GDM1 (cell line): ENCODE measurements around the gene FBXL7.

Experiments used
- DNase-seq: peaks from one replicate; lab custom pipeline; 2025; lab: John Stamatoyannopoulos, UW

The FBXL7 gene

DNA sequence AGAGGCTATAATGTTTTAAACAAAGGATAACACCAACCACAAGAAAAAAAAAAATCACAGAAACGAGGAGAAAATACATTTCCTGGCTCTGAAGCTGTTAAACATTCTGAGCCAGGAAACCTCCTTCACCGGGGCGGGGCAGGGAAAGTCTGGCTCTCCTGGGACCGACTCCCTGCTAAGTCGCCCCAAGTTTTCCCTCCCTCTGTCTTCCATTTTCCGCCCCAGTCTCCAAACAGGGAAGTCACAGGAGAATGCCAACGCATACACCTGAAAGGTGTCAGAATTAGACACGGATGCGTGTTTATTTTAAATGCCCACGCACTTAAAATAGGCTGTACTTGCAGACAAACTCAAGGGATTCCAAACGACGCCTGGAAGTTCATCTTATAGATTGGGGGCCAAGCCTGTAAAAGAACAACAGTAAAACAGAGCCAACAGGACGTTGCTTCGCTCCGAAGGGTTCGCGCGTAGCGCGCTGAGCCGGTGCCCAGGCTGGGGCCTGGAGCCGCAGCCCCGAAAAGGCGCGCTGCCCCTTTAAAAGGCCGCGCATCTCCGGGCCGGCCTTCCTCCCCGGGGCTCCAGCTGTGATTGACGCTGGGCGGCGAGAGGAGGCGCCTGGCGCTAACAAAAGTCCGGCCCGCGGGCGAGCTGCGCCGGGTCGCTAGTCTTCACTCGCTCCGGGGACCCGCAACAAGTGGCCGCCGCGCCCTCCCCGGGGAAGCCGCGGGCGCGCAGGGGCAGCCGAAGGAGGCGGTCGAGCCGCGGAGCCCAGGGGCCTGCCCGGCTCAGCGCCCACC, at the start of gene FBXL7:
FBXL7 (plus strand) TSS at position 653 of the 797 bp plus-strand sequence.
- no peak for DNase-seq

DNA sequence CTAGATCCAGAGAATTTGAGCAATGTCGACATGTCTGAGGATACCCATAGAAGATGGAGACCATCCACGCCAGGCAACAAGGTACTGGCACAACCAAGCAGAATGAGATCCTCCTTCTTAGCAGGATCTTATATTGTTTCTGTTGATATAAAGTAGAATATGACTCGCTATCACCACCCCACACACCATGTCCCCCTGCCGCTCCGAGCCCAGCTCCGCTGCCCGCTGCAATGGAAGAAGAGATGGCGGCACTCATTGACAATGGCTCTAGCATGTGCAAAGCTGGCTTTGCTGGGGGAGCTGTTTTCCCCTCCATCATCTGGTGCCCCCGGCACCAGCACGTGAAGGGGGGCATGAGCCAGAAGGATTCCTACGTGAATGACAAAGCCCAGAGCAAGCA, 49.5 kb upstream of the FBXL7 start:
- no peak for DNase-seq

DNA sequence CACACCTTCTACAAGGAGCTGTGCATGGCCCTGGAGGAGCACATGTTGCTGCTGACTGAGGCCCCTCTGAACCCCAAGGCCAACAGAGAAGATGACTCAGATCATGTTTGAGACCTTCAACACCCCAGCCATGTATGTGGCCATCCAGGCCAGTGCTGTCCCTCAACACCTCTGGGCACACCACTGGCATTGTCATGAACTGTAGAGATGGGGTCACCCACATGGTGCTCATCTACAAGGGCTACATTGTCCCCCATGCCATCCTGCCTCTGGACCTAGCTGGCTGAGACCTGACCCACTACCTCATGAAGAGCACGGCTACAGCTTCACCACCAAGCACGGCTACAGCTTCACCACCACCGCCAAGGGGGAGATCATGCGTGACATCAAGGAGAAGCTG, 49.0 kb upstream of the FBXL7 start:
- DNase-seq = no peak

DNA sequence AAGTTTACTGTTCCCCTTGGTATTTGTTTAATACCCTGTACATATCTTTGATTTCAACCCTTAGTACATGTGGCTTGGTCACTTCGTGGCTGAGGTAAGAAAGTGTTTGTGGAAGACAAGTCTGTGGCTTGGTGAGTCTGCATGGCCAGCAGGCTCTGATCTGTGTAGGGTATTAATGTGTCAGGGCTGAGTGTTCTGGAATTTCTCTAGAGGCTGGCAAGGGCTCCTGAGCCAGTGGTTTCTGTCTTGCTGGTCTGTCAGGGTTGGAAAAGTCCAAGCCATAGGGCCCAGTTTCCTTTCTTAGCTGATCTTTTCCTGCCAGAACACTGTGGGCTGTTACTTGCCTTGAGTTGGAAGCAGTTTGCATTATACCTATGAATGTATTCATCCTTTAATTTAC, 48.0 kb upstream of the FBXL7 start:
- DNase-seq = no peak

DNA sequence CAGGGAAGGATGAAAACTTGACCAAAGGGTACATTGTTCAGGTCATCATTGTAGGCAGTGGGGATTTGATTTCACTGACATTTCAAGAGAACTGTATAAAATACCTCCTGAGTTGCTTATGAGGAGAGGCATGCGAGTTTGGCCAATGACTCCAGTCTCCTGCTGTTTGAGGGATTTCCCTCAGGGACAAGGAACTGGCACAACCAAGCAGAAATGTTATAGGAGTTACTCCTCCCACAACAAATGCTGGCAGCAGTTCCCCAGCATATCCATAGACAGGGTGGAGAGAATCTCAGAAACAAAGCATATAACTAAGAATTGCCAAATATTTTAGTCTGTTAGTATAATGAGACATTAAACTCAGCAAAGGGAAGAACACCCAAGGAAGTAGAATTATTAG, 47.2 kb upstream of the FBXL7 start:
- DNase-seq = no peak

DNA sequence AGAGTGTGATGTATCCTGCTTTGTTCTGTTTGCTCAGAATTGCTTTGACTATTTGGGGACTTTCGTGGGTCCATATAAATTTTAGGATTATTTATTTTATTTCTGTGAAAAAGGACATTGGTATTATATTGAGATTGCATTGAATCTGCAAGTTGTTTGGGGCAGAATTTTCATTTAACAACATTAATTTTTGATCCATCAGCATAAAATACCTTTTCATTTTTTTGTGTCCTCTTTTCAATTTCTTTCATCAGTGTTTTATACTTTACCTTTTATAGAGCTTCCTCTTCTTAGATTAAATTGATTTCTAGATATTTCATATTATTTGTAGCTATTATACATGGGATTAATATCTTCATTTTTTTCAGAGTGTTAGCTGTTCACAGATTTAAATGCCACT, 40.8 kb upstream of the FBXL7 start:
- DNase-seq = no peak

DNA sequence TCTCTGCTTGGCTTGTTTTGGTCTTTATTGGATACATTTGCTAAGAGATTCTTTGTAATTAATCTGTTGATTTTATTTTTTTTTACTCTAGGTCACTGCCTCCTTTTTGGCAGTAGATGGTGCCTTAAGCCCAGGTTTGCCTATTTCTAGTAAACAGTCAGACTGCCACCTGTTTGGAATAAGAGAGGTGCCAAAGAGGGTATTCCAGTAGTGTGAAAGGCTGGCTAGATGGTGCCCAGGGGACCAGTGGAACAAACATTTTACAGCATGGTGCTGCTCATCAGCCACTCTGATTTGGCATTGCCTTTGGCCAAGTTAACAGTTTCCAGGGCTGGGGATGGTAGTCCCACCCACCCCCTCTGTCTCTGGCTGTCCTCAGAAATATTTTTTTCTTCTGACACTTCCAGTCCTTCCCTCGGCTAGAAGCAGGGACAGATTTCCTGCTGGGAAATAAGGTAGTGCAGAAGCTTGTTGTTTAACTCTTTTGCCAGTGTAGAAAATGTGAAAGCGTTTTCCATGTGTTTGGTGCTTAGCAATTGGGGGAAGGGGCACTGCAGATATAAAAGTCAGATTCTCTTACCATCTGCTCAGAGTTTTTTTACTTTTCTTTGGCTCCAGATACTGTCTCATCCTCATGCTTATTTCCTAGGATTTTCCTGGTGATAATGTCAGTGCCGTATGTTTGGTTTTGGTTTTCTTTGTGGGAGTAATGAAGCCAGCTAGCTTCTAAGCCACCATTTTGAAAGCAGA, 36.6 kb upstream of the FBXL7 start:
- DNase-seq = no peak

DNA sequence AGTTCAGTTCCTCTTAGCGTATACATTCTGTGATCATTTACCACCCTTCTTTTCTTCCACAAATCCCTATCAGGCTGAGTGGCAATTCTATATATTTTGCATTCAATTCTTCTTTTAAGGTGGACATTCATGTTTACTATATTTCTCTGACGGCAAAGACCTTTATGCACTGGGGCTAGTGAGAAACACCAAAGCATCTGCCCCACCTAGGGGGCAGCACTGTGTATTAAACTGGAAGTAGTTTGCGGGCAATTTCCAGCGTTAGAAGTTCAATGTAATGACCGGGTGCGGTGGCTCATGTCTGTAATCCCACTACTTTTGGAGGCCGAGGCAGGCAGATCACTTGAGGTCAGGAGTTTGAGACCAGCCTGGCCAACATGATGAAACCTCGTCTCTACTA, 27.9 kb upstream of the FBXL7 start:
- DNase-seq = no peak

DNA sequence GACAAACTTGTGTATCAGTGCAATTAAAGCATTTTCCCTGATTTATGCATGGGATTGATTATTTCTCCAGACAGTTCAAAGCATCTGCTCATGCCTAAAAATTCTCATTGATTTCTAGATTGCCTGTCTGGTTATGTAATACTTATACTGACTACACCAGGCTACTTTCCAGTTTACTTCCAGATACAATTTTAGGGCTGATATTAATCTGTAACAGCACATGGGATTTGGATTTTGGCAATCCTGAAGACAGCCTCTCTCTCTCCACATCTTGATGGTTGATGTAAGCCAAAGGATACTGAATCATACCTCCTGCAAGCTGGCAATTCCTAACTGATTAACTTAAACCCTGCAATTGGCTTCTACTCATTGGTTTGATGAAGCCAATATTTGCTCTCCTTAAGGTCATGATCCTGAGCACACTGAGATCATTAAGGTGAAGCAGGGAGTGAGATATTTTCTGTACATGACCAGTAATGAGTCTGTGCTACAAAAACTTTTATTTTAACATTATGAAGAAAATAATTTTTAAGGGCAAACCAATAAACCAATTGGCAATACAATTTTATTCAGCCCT, 25.7 kb upstream of the FBXL7 start:
- DNase-seq = no peak

DNA sequence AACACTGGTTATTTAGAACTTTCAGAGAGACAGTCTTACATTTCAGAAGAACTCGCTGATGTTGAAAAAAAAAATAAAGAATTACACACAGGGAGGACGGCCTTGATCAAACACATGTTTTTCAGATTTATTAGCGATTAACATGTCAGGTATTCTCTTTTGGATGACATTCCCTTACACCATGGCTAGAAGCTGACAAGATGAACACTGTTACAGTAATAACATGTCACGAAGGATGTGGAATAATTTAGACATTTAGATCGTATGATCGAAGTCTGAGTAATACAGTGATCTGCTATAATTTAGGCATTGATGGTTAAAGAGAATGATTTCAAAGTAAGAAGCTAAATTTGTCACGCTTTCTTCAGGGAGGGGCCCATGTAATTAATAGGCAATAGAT, 24.6 kb upstream of the FBXL7 start:
- DNase-seq = no peak

DNA sequence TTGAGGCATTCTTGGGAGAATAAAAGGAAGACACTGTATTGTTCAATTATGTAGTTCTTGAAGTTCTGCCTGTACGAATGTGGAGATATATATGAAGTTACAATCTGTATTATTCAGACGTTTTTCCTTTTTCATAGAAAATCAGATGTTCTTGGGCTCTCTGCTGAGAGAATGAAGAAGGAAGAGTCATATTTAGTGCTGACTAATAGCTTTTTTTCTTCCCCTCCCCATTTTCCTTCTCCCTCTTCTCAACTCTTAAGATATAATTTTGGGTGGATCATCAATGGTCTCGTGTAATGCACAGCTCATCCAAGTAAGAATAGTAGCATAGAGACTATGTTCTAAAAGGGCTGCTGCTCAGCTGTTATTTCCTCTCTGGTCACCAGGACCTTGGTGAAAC, 23.0 kb upstream of the FBXL7 start:
- DNase-seq = no peak

DNA sequence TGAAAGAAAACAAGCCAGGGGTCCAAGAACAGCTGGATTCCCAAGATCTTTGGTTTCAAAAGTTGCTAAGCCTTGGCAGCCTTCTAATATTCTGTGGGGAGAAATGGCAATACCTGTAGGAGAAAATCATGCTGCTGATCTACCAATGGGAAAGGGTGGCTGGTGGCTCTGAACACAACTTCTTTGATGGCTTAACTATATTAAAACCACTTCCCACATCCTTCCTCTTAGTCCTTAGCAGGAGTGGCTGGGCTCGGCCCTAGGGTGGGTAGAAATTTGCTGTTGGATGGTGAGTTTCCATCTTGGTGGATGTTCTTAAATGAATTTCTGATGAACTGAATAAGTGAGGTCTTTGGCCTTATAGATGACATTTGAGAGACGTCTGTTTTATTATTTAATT, 19.5 kb upstream of the FBXL7 start:
- DNase-seq = no peak

DNA sequence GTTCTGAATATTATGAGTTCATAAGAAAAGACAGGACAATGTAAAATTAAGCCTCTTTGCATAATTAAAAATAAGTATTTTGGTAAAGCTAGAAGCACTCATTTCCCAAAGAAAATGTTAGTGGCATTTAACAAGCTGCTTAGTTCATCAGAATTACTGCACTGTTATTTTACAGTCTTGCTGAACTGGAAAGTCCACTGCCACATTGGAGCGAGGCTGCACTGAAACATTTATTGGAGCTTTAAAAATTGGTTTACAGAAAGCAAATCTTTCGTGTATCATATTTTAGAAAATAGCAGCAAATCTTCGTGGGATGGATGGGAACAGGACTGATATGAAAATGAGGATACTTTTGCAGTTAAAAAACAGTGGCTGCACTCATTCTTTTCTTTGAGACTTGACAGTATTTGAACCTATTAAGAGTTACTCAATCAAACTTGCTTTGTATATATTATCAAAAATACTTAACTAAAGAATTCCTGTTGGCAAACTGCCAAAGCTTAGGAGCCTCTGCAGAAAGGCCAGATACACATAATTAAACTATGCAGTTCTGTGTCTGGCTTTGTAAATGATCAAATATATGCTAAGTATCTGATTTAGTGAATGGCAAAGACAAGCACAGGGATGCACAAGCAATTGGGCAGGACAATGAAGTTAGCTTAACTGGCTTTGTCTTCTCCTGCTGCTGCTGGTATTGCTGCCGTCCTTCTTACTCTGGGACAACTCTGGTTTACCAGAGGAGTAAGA, 16.5 kb upstream of the FBXL7 start:
- no peak for DNase-seq

DNA sequence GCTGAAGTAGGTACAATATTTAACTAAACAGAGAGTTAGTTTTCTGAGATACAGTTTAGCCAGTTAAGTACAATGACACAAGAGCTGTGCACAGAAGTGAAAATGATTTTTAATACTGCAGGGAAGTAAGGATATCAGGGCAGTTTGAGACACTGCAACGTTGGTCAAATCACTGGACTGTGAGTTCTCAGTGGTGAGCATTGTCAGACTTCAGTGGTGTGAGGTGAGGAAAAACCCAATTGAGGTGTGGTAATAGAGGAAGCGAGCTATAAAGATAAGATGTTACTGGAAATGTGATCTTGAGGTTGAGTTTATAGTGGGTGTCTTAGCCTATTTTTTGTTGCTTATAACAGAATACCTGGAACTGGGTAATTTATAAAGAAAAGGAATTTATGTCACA, 12.8 kb upstream of the FBXL7 start:
- DNase-seq = no peak

DNA sequence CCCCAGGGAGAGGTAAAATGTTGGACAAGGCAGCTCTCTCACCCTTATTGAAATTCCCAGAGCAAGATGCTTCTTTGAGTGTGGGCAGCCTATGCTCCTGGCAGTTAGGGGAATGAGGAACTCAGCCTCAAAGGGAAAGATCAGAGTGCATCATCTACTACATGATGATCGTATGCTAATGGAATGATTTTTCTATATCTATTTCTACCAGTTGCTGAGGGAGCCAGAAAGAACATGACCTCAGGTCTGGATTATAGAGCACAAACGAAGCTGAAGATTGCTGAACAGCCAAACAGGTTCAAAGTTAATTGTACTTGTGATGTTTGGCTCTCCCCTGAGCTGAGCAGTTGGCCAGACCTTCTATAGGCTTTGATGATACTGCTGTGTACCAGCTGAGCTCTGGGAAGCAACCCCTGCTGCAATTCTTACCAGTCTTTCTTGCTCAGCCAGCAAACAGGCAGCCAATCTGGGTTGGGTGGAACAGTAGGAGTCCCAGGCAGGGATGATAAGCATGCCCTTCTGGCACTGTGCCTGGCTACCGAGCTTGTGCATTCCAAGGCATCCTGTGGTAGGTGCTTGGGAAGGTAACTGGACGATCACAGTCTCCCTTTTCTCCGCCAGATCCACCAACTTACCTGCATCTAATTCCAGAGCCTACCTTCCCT, 10.3 kb upstream of the FBXL7 start:
- DNase-seq = no peak

DNA sequence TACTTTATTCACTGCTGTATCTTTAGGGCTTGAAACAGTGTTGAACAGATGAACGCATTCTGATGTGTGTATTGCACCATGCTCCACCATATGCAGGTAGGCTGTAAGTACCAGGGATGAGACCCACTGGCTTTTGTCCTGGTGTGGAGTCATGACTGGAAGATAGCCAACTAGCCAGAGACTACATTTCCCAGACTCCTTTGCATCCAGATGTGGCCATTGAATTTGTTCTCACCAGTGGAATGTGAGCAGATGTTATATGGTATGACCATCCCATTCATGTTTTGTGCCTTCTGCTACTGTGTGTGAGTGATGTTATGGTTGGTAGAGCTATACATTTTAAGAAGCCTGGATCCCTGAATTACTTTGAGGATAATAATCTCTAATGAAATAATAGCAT, 7.4 kb upstream of the FBXL7 start:
- DNase-seq = no peak

DNA sequence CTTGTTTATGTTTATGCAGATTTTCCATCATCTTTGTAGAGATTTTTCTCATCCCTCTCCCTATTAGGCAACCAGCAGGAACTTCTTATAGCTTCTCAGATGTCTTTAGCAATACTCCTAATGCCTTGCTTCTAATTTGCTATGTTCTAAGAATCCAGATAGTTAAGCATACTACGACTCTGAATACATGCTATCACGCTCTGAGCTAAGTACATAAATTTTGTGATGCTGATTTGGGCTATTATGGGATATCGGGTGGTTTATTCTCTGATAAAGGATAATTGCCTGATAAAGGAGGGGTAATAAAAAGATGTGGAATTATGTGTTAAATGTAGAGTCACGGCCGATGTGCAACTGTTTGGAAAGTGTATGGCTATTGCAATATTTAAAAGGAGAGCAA, 6.5 kb upstream of the FBXL7 start:
- no peak for DNase-seq

DNA sequence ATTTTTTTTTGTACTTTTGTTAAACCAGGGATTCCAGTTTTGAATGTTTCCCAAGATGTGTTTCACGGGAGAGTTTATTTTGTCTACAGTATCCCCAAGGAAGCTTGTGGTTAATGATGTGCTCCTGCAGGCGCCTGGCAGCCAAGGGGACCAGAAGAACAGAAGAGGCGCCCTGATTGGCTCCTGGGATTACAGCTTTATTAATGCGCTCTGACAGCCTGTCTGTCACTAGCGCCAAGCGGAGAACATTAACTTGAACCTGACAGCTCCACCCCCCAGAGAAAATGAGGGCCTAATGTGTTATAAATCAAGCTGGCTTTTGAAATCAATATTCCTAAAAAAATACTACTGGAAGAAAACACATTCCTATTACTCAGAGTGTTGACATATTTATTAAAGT, 5.0 kb upstream of the FBXL7 start:
- no peak for DNase-seq

DNA sequence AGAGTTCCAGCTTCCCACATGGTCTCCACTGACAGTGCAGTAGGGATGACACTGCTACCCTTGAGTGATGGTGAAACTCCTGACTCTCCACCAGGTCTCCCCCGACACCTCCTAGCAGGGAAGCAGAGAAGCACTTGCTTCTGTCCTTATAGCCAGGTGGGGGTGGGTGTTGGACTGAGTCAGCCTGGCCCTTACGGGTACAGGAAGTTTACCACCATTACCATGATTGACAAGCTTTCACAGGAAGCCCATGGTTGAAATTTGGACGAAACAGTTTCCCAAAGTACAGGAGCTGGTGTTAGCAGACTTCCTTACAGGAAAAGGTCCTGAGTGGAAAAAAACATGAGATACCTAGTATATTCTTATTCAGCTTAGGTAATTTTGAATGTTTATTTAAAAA, 3.1 kb upstream of the FBXL7 start:
- DNase-seq = no peak

DNA sequence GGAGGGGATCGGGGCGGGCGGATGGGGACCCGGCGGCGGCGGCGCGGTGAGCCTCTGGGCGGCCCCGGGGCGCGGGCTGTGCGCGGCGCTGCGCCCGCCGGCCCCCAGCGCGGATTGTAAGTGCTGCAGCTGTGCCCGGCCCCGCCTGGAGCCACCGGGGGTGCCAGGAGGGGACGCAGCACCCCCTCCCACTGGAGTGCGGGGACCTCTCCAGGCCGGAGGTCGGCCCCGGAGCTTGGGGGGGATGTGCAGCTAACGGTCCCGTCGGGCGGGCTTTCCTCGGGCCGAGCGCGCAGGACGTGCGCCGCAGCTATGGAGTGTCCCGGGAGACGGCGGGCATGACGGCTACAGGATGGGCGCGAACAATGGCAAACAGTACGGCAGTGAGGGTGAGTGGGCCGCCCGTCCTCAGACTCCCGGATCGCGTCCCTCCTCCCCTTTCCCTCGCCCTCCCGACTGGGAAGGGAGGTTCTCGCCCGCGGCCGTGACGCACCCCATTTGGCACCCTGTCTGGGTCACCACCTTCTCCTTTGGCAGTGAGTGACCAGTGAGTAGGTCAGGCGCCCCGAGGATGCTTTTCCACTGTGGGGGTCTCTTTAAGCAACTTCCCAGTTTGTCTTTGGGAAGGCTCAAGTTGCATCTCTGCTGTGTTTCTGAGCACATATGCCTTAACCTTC, 483 bp downstream of the FBXL7 start:
- DNase-seq = no peak

DNA sequence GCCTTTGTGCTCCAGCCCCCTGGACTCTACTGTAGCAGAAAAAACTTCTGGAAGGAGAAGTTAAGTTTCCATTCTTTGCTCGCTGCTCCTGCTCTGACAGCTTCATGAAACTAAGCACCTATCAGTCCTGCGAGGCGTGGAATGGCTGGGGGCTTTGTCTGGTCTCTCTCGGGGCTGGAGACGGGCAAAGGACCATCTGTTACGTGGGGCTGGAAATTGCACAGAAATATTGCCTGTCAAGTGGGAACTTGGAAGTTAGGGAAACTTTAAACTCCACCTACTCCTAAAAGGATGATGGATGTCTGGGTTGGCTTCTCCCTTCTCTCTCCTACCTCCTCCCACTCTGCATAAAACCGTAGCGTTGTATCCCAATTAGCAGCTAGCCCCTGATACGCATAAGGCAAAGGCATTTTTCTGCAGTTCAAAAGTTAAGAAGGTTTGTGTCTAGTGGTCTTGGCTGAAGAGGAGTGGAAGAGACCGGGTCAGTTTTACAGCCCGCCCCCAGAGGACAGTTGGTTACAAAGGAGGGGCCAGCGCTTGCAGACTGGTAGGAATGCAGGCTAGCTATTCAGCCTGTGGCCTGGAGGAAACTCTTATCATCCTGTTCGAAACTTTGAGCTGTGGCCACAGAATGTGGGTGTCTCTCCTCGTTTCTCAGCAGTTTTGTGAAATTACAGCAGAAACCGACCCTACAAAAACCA, 1.3 kb downstream of the FBXL7 start:
- no peak for DNase-seq
